ENCODE measurements around the gene SIPA1L3.

DNA sequence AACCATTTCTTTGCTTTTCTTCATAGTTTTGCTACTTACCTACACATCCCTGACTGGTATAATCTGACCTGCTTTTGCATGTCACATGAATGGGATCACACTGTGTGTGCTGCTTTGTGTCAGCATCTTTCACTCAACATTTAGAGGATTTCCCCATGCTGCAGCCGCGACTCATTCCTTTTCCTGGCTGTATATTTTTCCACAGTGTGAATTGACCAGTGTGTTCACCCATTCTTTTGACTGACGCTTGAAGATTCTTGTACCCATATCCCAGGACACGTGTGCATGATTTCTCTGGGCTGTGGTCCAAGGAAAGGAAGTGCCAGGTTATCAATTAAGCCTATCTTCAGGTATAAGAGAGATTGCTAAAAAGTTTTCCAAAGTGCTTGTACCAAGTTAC lies 198.6 kb downstream of the SIPA1L3 start:
- TF ChIP-seq, protein P1, sequence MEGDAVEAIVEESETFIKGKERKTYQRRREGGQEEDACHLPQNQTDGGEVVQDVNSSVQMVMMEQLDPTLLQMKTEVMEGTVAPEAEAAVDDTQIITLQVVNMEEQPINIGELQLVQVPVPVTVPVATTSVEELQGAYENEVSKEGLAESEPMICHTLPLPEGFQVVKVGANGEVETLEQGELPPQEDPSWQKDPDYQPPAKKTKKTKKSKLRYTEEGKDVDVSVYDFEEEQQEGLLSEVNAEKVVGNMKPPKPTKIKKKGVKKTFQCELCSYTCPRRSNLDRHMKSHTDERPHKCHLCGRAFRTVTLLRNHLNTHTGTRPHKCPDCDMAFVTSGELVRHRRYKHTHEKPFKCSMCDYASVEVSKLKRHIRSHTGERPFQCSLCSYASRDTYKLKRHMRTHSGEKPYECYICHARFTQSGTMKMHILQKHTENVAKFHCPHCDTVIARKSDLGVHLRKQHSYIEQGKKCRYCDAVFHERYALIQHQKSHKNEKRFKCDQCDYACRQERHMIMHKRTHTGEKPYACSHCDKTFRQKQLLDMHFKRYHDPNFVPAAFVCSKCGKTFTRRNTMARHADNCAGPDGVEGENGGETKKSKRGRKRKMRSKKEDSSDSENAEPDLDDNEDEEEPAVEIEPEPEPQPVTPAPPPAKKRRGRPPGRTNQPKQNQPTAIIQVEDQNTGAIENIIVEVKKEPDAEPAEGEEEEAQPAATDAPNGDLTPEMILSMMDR (IDR thresholded peaks at IDR 0.05; ENCODE audit: insufficient read depth, low read length, poor library complexity, severe bottlenecking), result no peak
- TF ChIP-seq EZH2phosphoT487 (conservative IDR thresholded peaks at IDR 0.05; ENCODE audit: low read length), result no peak

Measured in SU-DHL-6 (cell line).